CD14-positive monocyte (primary cell): Measurements from ENCODE around the gene AGK. TPM values are rescaled to one million over a fixed set of nuclear protein-coding genes. Genes with fewer than 3 reads are reported as not detected.

Experiments used
- DNase-seq, 3 donors: peaks; one replicate each; pipeline ENCODE4 v3.0.0-alpha.2; 2011 to 2022
- H2AFZ ChIP-seq: 2 replicates; pipeline ENCODE4 v1.6.0; 2012; ENCODE audit warnings: mild to moderate bottlenecking, low read depth, low read length, inconsistent platforms; ENCODE audit not compliant: insufficient read depth, poor library complexity, severe bottlenecking
- H3K27ac ChIP-seq, 2 donors: 1 replicate in 1 of 2; 2 replicates in 1 of 2; pipeline ENCODE4 v1.5.1; 2012 to 2013; ENCODE audit warnings: low read length in 2 of 2, control low read depth in 1 of 2, inconsistent platforms in 1 of 2, low read depth in 1 of 2, mild to moderate bottlenecking in 1 of 2
- H3K27me3 ChIP-seq, 2 donors: one replicate each; pipeline versions ENCODE4 v1.6.0 to v1.6.1; 2011 to 2013; ENCODE audit warnings: low read length in 2 of 2; ENCODE audit not compliant: control insufficient read depth in 2 of 2, insufficient read depth in 2 of 2
- H3K36me3 ChIP-seq, 2 donors: replicated peaks in 1 of 2; 1 replicate in 1 of 2; 2 replicates in 1 of 2; pipeline versions ENCODE4 v1.5.1 to v1.6.1; 2012 to 2013; ENCODE audit warnings: low read length in 2 of 2, control low read depth in 1 of 2, inconsistent platforms in 1 of 2, mild to moderate bottlenecking in 1 of 2; ENCODE audit not compliant: insufficient read depth in 2 of 2, control insufficient read depth in 1 of 2
- H3K4me1 ChIP-seq, 2 donors: 1 replicate in 1 of 2; 2 replicates in 1 of 2; pipeline versions ENCODE4 v1.5.1 to v1.6.1; 2012 to 2013; ENCODE audit warnings: low read length in 2 of 2, control low read depth in 1 of 2, inconsistent platforms in 1 of 2, mild to moderate bottlenecking in 1 of 2, moderate library complexity in 1 of 2; ENCODE audit not compliant: insufficient read depth in 2 of 2, control insufficient read depth in 1 of 2
- H3K4me2 ChIP-seq: replicated peaks from 2 replicates; pipeline ENCODE3; 2012; ENCODE audit warnings: low read length, moderate library complexity, mild to moderate bottlenecking; ENCODE audit not compliant: poor library complexity, severe bottlenecking; ENCODE audit errors: extremely low read depth
- H3K4me3 ChIP-seq, 3 experiments: fragments of 200-600 bp in 1 of 3; sonication (generic) in 1 of 3; replicated peaks in 1 of 3; 1 replicate in 2 of 3; 2 replicates in 1 of 3; pipeline ENCODE4 v1.5.1; 2011 to 2013; ENCODE audit warnings: low read length in 3 of 3, mild to moderate bottlenecking in 3 of 3, control low read depth in 2 of 3, low read depth in 2 of 3, inconsistent platforms in 1 of 3, moderate library complexity in 1 of 3
- H3K79me2 ChIP-seq: 2 replicates; pipeline ENCODE4 v1.6.0; 2012; ENCODE audit warnings: mild to moderate bottlenecking, control low read depth, inconsistent platforms, low read length, moderate library complexity; ENCODE audit not compliant: insufficient read depth
- H3K9ac ChIP-seq: 2 replicates; pipeline ENCODE4 v1.6.0; 2017; ENCODE audit warnings: low read length, mild to moderate bottlenecking; ENCODE audit not compliant: insufficient read depth, poor library complexity, severe bottlenecking
- H3K9me3 ChIP-seq, 2 donors: replicated peaks in 1 of 2; 1 replicate in 1 of 2; 2 replicates in 1 of 2; pipeline versions ENCODE4 v1.5.1 to v1.6.1; 2012 to 2013; ENCODE audit warnings: low read length in 2 of 2, control low read depth in 1 of 2; ENCODE audit not compliant: control insufficient read depth in 1 of 2, insufficient read depth in 1 of 2
- H4K20me1 ChIP-seq: 2 replicates; pipeline ENCODE4 v1.6.0; 2012; ENCODE audit warnings: mild to moderate bottlenecking, low read length, control low read depth, moderate library complexity; ENCODE audit not compliant: insufficient read depth
- H3K27ac Mint-ChIP-seq, 7 donors: one replicate each; pipeline ENCODE4 v1.8.0; 2020; ENCODE audit warnings: mild to moderate bottlenecking in 7 of 7, mixed read lengths in 7 of 7, moderate library complexity in 6 of 7, inconsistent platforms in 2 of 7
- H3K27me3 Mint-ChIP-seq, 3 donors: one replicate each; pipeline ENCODE4 v1.8.0; 2021 to 2022; ENCODE audit warnings: low read depth in 3 of 3, mild to moderate bottlenecking in 3 of 3, mixed read lengths in 3 of 3, moderate library complexity in 3 of 3, inconsistent platforms in 1 of 3
- H3K36me3 Mint-ChIP-seq, 2 donors: one replicate each; pipeline ENCODE4 v1.8.0; 2020; ENCODE audit warnings: mixed read lengths in 2 of 2, inconsistent platforms in 1 of 2, mild to moderate bottlenecking in 1 of 2
- H3K4me1 Mint-ChIP-seq: one replicate; pipeline ENCODE4 v1.8.0; 2020; ENCODE audit warnings: mild to moderate bottlenecking, mixed read lengths
- H3K4me3 Mint-ChIP-seq, 2 donors: one replicate each; pipeline ENCODE4 v1.8.0; 2020; ENCODE audit warnings: mild to moderate bottlenecking in 2 of 2, mixed read lengths in 2 of 2, moderate library complexity in 1 of 2
- H3K9me3 Mint-ChIP-seq, 7 donors: one replicate each; pipeline ENCODE4 v1.8.0; 2020 to 2022; ENCODE audit warnings: mixed read lengths in 7 of 7, mild to moderate bottlenecking in 6 of 7, moderate library complexity in 6 of 7, inconsistent platforms in 2 of 7
- WGBS: methylation state at CpG from one replicate; pipeline ENCODE4 v1.1.5; 2013; ENCODE audit warnings: missing lambda C conversion rate; ENCODE audit not compliant: insufficient coverage; 5-methylcytosine and 5-hydroxymethylcytosine counted together
- intact Hi-C, 2 donors: fragments of 100-400 bp; cut with micrococcal nuclease; formaldehyde crosslinking; loops; one replicate each; pipeline versions ENCODE4 v1.15.0 to v1.15.1; 2023
- polyA plus RNA-seq, 3 donors: library from polyadenylated mRNA; depleted of rRNA in 1 of 3; unstranded in 2 of 3; stranded (reverse) in 1 of 3; fragments of 300-500 nt in 2 of 3; fragments of >200 nt in 1 of 3; fragmentation: Illumina TruSeq in 2 of 3; gene quantifications; 1 replicate in 2 of 3; 2 replicates in 1 of 3; pipeline ENCODE4 v1.2.3, GENCODE V29; 2012 to 2021
- TF ChIP-seq, protein P1 (sequence below): fragments of 200-600 bp; IDR thresholded peaks from one replicate; pipeline ENCODE4 v1.8.0; 2022; ENCODE audit warnings: antibody characterized with exemption, mild to moderate bottlenecking

AGK gene
- polyA plus RNA-seq, 3 donors, result 10.0 to 11.0 (median 11.0) TPM

DNA sequence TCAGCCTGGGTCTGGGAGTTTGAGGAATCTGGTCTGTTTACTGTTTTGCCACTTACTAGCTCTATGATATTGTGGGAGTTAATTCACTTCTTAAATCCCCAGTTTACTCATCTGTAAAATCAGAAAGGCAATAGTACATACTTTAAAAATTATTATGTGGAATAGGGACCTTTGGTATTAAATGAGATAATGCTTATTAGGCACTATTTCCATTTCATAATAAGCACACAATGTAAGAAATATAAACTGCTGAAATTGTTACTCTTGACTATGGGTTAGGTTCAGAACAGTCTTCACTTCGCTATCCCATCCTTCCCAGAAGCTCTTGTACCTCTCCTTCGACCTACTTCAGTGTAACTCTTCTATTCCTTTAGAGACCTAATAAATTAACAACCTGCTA lies 47.2 kb downstream of the AGK start:
- Histone ChIP-seq H3K27me3 (no peaks in the 10 kb centered on the region), H3K9me3 (no peaks in the 10 kb centered on the region), H3K4me3 (no peak overlapping the region), H3K79me2 (no peaks in the 10 kb centered on the region), H3K4me1 (no peaks in the 10 kb centered on the region), H4K20me1 (no peaks in the 10 kb centered on the region), H3K36me3 (peaks cover 19 to 54% of the 10 kb centered on the region in 2 donors), H3K27ac (no peak overlapping the region), H2AFZ (no peak overlapping the region), H3K9ac (no peak overlapping the region), H3K4me2 (no peak overlapping the region)
- H3K27ac Mint-ChIP-seq, result no peak overlapping the region
- H3K9me3 Mint-ChIP-seq, result no peaks in the 10 kb centered on the region
- no peak for DNase-seq
- WGBS, result no CpG with 5 or more reads among the region's 2 CpGs
- peaks cover 0 to 2% (median 0%) of the 10 kb centered on the region in 3 donors for H3K27me3 Mint-ChIP-seq
- H3K4me1 Mint-ChIP-seq, result no peaks in the 10 kb centered on the region
- intact Hi-C loops, result no loop called here
- H3K4me3 Mint-ChIP-seq, result no peak overlapping the region
- H3K36me3 Mint-ChIP-seq, result peaks cover 37 to 45% of the 10 kb centered on the region in 2 donors
- TF ChIP-seq, protein P1, sequence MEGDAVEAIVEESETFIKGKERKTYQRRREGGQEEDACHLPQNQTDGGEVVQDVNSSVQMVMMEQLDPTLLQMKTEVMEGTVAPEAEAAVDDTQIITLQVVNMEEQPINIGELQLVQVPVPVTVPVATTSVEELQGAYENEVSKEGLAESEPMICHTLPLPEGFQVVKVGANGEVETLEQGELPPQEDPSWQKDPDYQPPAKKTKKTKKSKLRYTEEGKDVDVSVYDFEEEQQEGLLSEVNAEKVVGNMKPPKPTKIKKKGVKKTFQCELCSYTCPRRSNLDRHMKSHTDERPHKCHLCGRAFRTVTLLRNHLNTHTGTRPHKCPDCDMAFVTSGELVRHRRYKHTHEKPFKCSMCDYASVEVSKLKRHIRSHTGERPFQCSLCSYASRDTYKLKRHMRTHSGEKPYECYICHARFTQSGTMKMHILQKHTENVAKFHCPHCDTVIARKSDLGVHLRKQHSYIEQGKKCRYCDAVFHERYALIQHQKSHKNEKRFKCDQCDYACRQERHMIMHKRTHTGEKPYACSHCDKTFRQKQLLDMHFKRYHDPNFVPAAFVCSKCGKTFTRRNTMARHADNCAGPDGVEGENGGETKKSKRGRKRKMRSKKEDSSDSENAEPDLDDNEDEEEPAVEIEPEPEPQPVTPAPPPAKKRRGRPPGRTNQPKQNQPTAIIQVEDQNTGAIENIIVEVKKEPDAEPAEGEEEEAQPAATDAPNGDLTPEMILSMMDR, result no peak

DNA sequence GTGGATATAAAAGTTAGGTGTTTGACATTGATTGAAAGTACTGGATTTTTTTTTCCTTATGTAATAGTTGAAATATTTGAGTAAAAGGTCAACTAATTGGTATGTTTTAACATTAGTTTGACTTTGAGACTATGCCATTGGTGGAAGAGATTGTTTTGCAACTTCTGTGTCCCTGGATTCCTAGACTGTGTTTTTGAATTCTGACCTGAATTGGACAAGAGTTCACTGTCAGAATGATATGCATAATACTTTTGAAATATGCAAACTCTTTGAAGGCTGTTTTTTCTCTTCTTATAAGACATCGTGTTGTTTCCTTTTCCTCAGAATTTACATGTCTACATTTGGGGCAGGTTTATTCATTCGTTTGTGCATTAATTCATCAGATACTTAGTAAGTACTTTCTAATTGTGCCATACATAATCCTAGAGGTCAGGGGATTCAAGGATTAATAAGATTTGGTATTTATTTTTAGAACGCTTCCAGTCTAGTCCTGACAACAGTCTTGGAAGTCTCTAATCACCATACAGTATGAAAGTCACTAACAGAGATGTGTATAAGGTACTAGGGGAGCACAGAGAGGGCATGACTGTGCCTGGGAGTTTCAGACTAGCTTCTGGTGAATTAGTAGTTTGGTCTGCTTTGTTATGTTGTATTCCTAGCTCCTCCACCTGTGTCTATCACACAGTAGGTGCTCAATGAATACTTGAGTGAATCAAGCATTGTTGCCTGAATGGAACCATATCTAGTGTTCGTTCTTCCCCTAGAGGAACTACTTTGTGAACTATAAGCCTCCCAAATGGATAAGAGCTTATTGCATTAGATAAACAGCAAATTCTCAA lies 49.2 kb downstream of the AGK start:
- no peak overlapping the region for H3K27ac ChIP-seq
- no peak overlapping the region for H2AFZ ChIP-seq
- Mint-ChIP-seq H3K4me1 (no peaks in the 10 kb centered on the region), H3K4me3 (no peak overlapping the region), H3K36me3 (peaks cover 38 to 40% of the 10 kb centered on the region in 2 donors), H3K27ac (no peak overlapping the region), H3K27me3 (no peaks in the 10 kb centered on the region), H3K9me3 (no peaks in the 10 kb centered on the region)
- intact Hi-C loops, result no loop called here
- TF ChIP-seq, protein P1, result no peak
- WGBS, result no CpG with 5 or more reads among the region's 4 CpGs
- no peaks in the 10 kb centered on the region for H3K27me3 ChIP-seq
- H3K4me2 ChIP-seq, result no peak overlapping the region
- DNase-seq, result no peak
- H3K79me2 ChIP-seq, result no peaks in the 10 kb centered on the region
- H4K20me1 ChIP-seq, result no peaks in the 10 kb centered on the region
- H3K9ac ChIP-seq, result no peak overlapping the region
- peaks cover 22 to 45% of the 10 kb centered on the region in 2 donors for H3K36me3 ChIP-seq
- no peaks in the 10 kb centered on the region for H3K9me3 ChIP-seq
- H3K4me1 ChIP-seq, result no peaks in the 10 kb centered on the region
- no peak overlapping the region for H3K4me3 ChIP-seq
